Testis (tissue), 2 donors: ENCODE measurements around the gene AVL9.

Experiments
- POLR2A ChIP-seq: fragments of 450-650 bp; IDR thresholded peaks from one replicate; pipeline ENCODE4 v1.6.1; 2017; ENCODE audit warnings: antibody characterized with exemption, mild to moderate bottlenecking, moderate library complexity
- TF ChIP-seq, protein P1 (sequence below), 3 experiments: fragments of 450-650 bp in 2 of 3; fragments of 200-600 bp in 1 of 3; sonication (generic) in 1 of 3; IDR thresholded peaks; one replicate each; pipeline ENCODE4 v1.5.1; 2016 to 2019; ENCODE audit warnings: antibody characterized with exemption in 3 of 3, mild to moderate bottlenecking in 2 of 3, moderate library complexity in 1 of 3

DNA sequence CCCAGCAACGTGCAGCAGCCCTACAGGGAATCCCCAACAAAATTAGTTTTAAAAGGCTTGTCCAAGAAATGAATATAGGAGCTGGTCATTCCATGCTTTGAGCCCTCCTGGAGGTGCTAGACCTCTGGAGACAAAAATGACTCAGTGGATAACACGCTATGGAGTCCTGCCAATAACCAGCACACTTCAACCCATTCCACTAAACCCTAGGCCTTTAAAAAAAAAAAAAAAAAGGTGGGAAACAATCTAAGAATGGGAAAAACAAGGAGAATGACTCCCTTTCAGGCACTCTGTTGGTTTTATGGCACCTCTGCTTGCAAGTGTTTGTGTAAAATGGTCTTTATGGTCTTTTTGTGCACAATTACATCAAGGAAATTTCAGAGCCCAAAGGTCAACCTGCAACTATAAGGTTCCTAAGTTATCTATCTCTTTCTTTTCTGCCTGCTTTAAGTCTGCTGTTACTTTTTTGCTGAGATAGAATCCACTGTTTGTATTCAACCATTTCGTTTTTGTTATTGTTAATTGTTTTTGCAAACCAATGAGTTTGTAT, 21.3 kb downstream of the AVL9 start:
- TF ChIP-seq POLR2A, result no peak
- TF ChIP-seq, protein P1, sequence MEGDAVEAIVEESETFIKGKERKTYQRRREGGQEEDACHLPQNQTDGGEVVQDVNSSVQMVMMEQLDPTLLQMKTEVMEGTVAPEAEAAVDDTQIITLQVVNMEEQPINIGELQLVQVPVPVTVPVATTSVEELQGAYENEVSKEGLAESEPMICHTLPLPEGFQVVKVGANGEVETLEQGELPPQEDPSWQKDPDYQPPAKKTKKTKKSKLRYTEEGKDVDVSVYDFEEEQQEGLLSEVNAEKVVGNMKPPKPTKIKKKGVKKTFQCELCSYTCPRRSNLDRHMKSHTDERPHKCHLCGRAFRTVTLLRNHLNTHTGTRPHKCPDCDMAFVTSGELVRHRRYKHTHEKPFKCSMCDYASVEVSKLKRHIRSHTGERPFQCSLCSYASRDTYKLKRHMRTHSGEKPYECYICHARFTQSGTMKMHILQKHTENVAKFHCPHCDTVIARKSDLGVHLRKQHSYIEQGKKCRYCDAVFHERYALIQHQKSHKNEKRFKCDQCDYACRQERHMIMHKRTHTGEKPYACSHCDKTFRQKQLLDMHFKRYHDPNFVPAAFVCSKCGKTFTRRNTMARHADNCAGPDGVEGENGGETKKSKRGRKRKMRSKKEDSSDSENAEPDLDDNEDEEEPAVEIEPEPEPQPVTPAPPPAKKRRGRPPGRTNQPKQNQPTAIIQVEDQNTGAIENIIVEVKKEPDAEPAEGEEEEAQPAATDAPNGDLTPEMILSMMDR (IDR thresholded peaks at IDR 0.05), result no peak
